Measurements from ENCODE around the gene ZNF800. TPM values are rescaled to one million over a fixed set of nuclear protein-coding genes. Genes with fewer than 3 reads are reported as not detected.

ZNF800 gene
- total and polyA plus RNA-seq, 2 of the 8 experiments (the other 6 are each of a cell fraction or from before 2014, with no cell fraction given): 1.0 to 6.5 TPM

DNA sequence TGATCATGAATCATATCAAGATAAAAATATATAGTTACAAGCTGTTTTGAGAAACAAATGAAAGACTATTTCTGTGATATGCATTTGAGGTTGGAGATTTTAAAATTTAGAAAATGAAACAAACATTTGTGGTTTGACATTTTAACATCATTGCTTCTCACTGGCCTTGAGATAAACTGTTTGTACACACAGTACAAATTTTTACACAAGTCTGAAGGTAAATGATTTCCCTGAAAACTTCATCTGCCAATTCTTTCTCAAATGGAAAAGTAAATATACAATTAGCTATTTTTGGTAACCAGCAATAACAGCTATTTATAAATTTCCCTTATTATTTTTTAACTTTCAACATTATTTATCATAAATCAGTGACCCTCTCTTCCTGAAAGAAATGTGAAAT lies 38.6 kb downstream of the ZNF800 start:
- H4K20me1 ChIP-seq (replicated peaks in 1 of 2; ENCODE audit: control insufficient read depth in 1 of 2, insufficient read depth in 2 of 2, low read length in 2 of 2): no peaks in the 10 kb centered on the region
- H3K14ac ChIP-seq (ENCODE audit: insufficient read length): no peak overlapping the region
- H2BK120ac ChIP-seq (replicated peaks; ENCODE audit: low read depth, low read length): no peak overlapping the region
- H3K23ac ChIP-seq (ENCODE audit: insufficient read length): no peak overlapping the region
- no peak overlapping the region for H4K5ac ChIP-seq (ENCODE audit: insufficient read length, low read depth, low read length)
- H3K18ac ChIP-seq (ENCODE audit: extremely low read depth, low read length): no peak overlapping the region
- no peak overlapping the region for H4K8ac ChIP-seq (ENCODE audit: extremely low read depth, insufficient read depth, low read length)
- no peak overlapping the region for H2AFZ ChIP-seq (ENCODE audit: low read length)
- H3K4me1 ChIP-seq (replicated peaks in 1 of 4; ENCODE audit: control insufficient read depth in 3 of 4, insufficient read depth in 4 of 4, low read length in 3 of 4): no peaks in the 10 kb centered on the region
- H3K79me2 ChIP-seq (ENCODE audit: control insufficient read depth in 1 of 2, insufficient read depth in 2 of 2, low read length in 2 of 2): no peaks in the 10 kb centered on the region
- H3K27ac ChIP-seq (ENCODE audit: low read depth, low read length): no peak overlapping the region
- no peak overlapping the region for H3K4ac ChIP-seq (replicated peaks; ENCODE audit: insufficient read length, low read depth, low read length)
- H2BK12ac ChIP-seq (ENCODE audit: low read depth, low read length): no peak overlapping the region
- H3K9ac ChIP-seq (replicated peaks in 1 of 4; ENCODE audit: extremely low read depth in 1 of 4, low read depth in 3 of 4, low read length in 3 of 4): no peak overlapping the region
- no peaks in the 10 kb centered on the region for H3K23me2 ChIP-seq (ENCODE audit: low read depth, low read length)
- H2BK15ac ChIP-seq (ENCODE audit: low read length): no peak overlapping the region
- H2BK20ac ChIP-seq (ENCODE audit: low read length): no peak overlapping the region
- H3K27me3 ChIP-seq (replicated peaks in 1 of 4; ENCODE audit: control insufficient read depth in 3 of 4, extremely low read depth in 1 of 4, insufficient read depth in 3 of 4, low read length in 3 of 4): no peaks in the 10 kb centered on the region; a peak in 1 of 7 replicates
- POLR2A ChIA-PET (ENCODE audit: partially characterized antibody): no interaction called here
- no peak overlapping the region for H2BK5ac ChIP-seq (ENCODE audit: low read depth, low read length)
- CTCF ChIA-PET (ENCODE audit: partially characterized antibody): interaction anchor here (2.2 kb wide), 1 partner anchor 13 kb away, joined by 7 read pairs; no protein-coding TSS in a partner anchor
- H3K9me3 ChIP-seq (ENCODE audit: insufficient read depth in 2 of 2, low read depth in 1 of 2, low read length in 1 of 2): no peaks in the 10 kb centered on the region
- H3K79me1 ChIP-seq (ENCODE audit: low read depth, low read length): no peaks in the 10 kb centered on the region
- no peak overlapping the region for H3K56ac ChIP-seq (replicated peaks; ENCODE audit: insufficient read length, low read depth, low read length)
- H3K4me3 ChIP-seq (ENCODE audit: extremely low read depth in 1 of 4, insufficient read depth in 2 of 4, low read depth in 3 of 4, low read length in 4 of 4): no peak overlapping the region
- DNase-seq (ENCODE audit: low read depth in 1 of 2, low spot score in 2 of 2) (no peak), FAIRE-seq (no peak)
- no peaks in the 10 kb centered on the region for H3K36me3 ChIP-seq (ENCODE audit: control insufficient read depth in 2 of 4, insufficient read depth in 4 of 4, low read length in 3 of 4)
- no peak overlapping the region for H4K91ac ChIP-seq (replicated peaks; ENCODE audit: insufficient read length, low read length)
- H2AK5ac ChIP-seq (ENCODE audit: low read depth, low read length): no peak overlapping the region
- no peak overlapping the region for H3K4me2 ChIP-seq (ENCODE audit: insufficient read depth in 1 of 2, low read depth in 2 of 2, low read length in 2 of 2)
- no peak for TF ChIP-seq BACH1 (IDR thresholded peaks at IDR 0.05; ENCODE audit: low read length)
- no peak for TF ChIP-seq SIRT6 (IDR thresholded peaks at IDR 0.05; ENCODE audit: low read length)
- no peak for TF ChIP-seq ATF2 (IDR thresholded peaks at IDR 0.05; ENCODE audit: low read length)
- no peak for TF ChIP-seq RNF2 (IDR thresholded peaks at IDR 0.05; ENCODE audit: borderline replicate concordance, low read depth, low read length, missing control alignments, poor library complexity, severe bottlenecking)
- no peak for TF ChIP-seq HDAC2 (IDR thresholded peaks at IDR 0.05; ENCODE audit: borderline replicate concordance in 1 of 2, low read depth in 2 of 2, low read length in 2 of 2)
